ENCODE results near the gene ALAD.
"Not testable (repeated sequence)": the region's sequence is repeated elsewhere in the genome, so short reads cannot be mapped to it uniquely, and the experiment has no call there.

- TF ChIP-seq CTCF (IDR thresholded peaks at IDR 0.05; ENCODE audit: low read length); EZH2 (optimal IDR thresholded peaks at IDR 0.05; ENCODE audit: low read depth, low read length); EZH2phosphoT487 (IDR thresholded peaks at IDR 0.05; ENCODE audit: low read length): not testable (repeated sequence)
Observed at GRCh38 chr9:113406353-113406752, 5.3 kb upstream of the ALAD start.

Data from MM.1S (cell line).